GM18498 (cell line): ENCODE data around the gene SH3GL2.

Experiments
- ATAC-seq: cut with Tn5 transposase; IDR thresholded peaks from one replicate; pipeline ENCODE4 v1.9.1; 2021; ENCODE audit warnings: mild to moderate bottlenecking, moderate library complexity; ENCODE audit not compliant: unreplicated experiment

SH3GL2 gene

GRCh38 chr9:17802249-17802857, 223.5 kb downstream of the SH3GL2 start:
- no peak for ATAC-seq

- no peak for ATAC-seq
Observed at GRCh38 chr9:17807613-17808282, 228.9 kb downstream of the SH3GL2 start.

DNA sequence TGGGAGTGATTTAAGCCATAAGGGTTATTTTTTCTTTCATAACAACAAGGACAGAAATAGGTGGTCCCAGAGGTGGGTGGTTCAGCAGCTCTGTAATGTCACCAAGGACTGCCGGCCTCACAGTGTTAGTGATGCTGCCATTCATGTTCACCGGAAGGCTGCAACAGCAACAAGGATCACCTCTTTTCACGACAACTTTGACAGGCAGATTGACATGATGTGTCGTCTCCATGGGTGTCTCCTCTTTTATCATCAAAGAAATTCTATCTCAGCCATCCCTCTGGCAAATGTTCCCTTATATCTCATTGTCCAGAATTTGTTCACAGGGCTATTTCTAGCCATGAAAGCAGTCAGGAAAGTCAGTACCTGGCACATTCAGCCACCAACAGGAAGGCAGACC, 231.5 kb downstream of the SH3GL2 start:
- no peak for ATAC-seq

- no peak for ATAC-seq
Observed at GRCh38 chr9:17810728-17811571, 232.1 kb downstream of the SH3GL2 start.

DNA sequence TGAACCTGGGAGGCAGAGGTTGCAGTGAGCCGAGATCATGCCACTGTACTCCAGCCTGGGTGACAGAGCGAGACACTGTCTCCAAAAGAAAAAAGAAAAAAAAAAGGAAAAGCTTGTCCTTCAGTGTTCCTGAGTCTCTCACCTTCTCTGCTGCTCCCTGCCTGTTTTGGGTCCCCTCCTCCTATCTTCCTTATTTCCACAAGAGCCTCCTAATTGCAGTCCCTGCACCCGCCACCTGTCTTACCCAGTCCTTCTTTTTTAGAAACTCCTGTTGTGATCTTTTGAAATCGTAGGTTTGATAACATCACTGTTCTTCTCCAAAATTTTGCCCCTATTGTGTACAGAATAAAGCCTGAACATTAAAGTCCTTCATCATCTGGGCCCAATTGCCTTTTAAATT, 234.9 kb downstream of the SH3GL2 start:
- ATAC-seq = no peak

- ATAC-seq = no peak
Observed at GRCh38 chr9:17816431-17817027, 237.7 kb downstream of the SH3GL2 start.

GRCh38 chr9:17824191-17824590, 245.3 kb downstream of the SH3GL2 start:
- ATAC-seq = no peak

DNA sequence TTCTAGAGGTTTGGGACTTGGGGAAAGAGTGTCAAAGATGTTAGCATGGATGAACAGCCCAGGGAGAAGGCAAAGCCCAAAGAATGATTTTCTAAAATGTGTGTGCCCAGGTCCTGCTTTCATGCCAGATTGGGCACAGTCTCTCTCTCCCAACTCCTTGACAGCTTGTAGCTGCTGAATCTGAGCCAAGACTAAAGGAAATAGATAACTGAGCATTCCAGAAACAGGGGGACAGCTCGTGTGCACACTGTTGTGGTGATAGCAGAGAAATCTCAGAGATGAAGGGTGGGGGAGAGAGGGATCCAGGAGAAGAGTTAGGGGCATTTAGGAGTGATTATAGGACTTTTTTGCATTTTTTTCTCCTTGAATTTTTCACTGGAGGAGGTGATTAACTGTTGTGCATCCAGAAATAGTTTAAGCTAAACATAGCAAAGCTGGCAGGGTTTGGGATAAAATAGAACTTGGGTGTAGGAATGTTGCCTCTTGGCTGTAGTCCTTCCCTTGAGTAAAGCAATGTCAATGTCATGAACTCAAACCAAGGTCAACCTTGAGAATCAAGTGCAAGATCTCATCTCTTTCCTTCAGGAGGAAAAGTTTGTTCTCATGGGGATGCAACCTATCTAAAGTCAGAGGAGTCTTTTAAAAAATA, 245.9 kb downstream of the SH3GL2 start:
- ATAC-seq = no peak

- no peak for ATAC-seq
Observed at GRCh38 chr9:17825265-17825659, 246.4 kb downstream of the SH3GL2 start.

- ATAC-seq = no peak
Observed at GRCh38 chr9:17829064-17829463, 250.2 kb downstream of the SH3GL2 start.

DNA sequence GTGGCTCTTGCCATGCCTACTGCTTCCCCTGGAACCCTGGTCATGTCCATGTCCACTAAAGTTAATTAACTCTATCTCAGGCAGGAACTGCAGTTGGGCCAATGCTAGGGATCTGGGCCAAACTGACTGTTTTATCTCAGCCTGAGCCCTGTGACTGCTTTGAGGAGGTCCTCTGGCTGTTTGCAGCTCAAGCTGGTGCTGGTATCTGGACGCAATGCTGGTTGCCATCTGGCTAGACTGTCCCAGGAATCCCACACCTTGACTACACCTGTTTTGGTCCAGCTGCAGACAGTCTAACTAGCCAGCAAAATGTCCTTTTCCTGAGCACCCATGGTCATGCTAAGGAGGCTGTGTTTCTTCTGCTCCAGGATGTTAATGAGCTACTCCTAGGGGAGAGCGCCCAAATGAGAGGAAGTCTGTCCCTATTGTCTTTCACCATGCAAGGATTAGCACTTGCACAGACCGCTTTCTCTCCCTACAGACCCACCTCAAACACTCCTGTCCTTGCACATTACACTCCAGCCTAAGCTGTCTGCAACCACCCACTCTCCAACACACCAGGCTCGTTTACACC, 251.0 kb downstream of the SH3GL2 start:
- ATAC-seq = no peak

DNA sequence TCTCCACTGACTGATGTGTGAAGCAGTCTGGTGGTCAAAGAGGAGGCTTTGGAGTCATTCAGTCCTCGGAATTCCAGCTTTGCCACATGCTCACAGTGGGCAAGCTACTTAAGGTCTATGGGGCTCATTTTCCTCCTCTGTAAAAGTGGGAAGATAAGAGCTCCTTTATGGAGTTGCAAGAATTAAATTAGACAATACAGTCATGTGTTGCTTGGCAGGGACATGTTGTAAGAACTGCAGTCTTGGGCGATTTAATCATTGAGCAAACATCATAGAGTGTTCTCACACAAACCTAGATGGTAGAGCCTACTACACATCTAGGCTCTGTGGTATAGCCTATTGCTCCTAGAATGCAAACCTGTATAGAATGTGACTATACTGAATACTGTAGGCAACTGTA, 253.9 kb downstream of the SH3GL2 start:
- ATAC-seq = no peak

- no peak for ATAC-seq
Observed at GRCh38 chr9:17833846-17834245, 255.0 kb downstream of the SH3GL2 start.

DNA sequence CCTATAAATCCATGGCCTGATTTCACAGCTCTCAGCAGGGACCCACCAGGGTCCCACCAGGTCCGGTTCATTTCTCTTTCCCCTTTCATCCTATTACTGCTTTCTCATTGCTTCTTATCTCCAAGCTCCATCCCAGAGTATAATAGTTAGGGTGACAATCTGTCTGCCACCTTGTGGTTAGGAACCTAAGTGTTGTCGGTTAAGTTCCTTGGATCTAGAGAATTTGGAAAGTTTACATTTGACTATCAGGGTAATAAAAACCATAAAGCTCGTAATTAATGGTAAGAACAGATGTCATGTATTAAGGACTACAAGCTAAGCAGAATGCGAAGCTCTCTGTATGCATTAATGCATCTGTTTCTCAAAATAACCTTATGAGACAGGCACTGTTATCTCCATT, 259.1 kb downstream of the SH3GL2 start:
- ATAC-seq = no peak

DNA sequence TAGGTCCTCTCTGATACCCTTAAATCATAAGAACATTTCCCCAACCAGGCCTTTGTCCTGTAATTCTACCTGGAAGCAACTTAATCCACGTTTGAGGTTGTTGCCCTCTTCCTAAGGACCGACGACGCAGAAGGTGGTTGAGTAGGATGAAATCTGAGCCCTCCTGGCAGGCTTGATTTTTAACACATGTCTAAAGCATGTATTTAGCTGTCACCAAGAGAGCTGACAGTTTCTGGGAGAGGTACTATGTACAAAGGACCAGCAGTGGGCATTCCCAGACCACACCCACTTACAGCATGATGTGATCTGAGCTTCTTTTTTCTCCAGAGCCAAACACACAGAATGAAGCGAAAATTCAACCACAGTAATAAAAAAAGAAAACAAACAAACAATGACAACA, 260.9 kb downstream of the SH3GL2 start:
- no peak for ATAC-seq

GRCh38 chr9:17843236-17843635, 264.4 kb downstream of the SH3GL2 start:
- no peak for ATAC-seq
